ENCODE data around the gene LMF1. TPM values are rescaled to one million over a fixed set of nuclear protein-coding genes. Genes with fewer than 3 reads are reported as not detected.

LMF1 gene
- total and polyA plus RNA-seq, 2 of the 13 experiments (the other 11 are each of a cell fraction or from before 2014, with no cell fraction given): 6.8 to 8.5 TPM

- TF ChIP-seq ZNF407 (CRISPR knock-in tag; IDR thresholded peaks at IDR 0.05; ENCODE audit: not compliant biosample characterization): no peak
- TF ChIP-seq, protein P1, sequence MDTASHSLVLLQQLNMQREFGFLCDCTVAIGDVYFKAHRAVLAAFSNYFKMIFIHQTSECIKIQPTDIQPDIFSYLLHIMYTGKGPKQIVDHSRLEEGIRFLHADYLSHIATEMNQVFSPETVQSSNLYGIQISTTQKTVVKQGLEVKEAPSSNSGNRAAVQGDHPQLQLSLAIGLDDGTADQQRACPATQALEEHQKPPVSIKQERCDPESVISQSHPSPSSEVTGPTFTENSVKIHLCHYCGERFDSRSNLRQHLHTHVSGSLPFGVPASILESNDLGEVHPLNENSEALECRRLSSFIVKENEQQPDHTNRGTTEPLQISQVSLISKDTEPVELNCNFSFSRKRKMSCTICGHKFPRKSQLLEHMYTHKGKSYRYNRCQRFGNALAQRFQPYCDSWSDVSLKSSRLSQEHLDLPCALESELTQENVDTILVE (CRISPR knock-in tag; IDR thresholded peaks at IDR 0.05): no peak
- 0 out of 2 replicates have a peak, but pooled peaks have one; percentile 55 for TF ChIP-seq WIZ (CRISPR knock-in tag; IDR thresholded peaks at IDR 0.05)
- no peak for TF ChIP-seq NR2C2 (CRISPR knock-in tag; IDR thresholded peaks at IDR 0.05; ENCODE audit: borderline replicate concordance)
- TF ChIP-seq TEAD3 (CRISPR knock-in tag; optimal IDR thresholded peaks at IDR 0.05; ENCODE audit: borderline replicate concordance): peak; percentile 90
- peak; percentile 83; the same call in 1 of the 2 replicates for TF ChIP-seq ZNF788 (CRISPR knock-in tag; IDR thresholded peaks at IDR 0.05; ENCODE audit: borderline replicate concordance)
- TF ChIP-seq REST (IDR thresholded peaks at IDR 0.05; ENCODE audit: borderline replicate concordance in 1 of 2, low read depth in 1 of 2, low read length in 2 of 2): no peak; a peak in 1 of 4 replicates
- TF ChIP-seq, protein P2, sequence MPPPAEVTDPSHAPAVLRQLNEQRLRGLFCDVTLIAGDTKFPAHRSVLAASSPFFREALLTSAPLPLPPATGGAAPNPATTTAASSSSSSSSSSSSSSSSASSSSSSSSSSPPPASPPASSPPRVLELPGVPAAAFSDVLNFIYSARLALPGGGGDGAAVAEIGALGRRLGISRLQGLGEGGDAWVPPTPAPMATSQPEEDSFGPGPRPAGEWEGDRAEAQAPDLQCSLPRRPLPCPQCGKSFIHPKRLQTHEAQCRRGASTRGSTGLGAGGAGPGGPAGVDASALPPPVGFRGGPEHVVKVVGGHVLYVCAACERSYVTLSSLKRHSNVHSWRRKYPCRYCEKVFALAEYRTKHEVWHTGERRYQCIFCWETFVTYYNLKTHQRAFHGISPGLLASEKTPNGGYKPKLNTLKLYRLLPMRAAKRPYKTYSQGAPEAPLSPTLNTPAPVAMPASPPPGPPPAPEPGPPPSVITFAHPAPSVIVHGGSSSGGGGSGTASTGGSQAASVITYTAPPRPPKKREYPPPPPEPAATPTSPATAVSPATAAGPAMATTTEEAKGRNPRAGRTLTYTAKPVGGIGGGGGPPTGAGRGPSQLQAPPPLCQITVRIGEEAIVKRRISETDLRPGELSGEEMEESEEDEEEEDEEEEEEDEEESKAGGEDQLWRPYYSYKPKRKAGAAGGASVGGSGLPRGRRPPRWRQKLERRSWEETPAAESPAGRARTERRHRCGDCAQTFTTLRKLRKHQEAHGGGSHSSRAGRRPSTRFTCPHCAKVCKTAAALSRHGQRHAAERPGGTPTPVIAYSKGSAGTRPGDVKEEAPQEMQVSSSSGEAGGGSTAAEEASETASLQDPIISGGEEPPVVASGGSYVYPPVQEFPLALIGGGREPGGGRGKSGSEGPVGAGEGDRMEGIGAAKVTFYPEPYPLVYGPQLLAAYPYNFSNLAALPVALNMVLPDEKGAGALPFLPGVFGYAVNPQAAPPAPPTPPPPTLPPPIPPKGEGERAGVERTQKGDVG (CRISPR knock-in tag; IDR thresholded peaks at IDR 0.05; ENCODE audit: borderline replicate concordance): peak; percentile 91
Observed at GRCh38 chr16:912684-913613, 57.8 kb downstream of the LMF1 start (continued).

Measured in HepG2 (cell line).